AG04449 (cell line): ENCODE data around the gene CPLX1.

ENCODE experiments used
- CTCF ChIA-PET: fragments of 350-600 bp; formaldehyde crosslinking; extraction: SDS; loops from one replicate; lab custom pipeline; 2021; ENCODE audit warnings: antibody characterized with exemption; lab: Yijun Ruan, JAX
- POLR2A ChIA-PET: fragments of 400-600, 350-600 bp; formaldehyde crosslinking; extraction: SDS; loops from one replicate; lab custom pipeline; 2020; ENCODE audit warnings: antibody characterized with exemption, inconsistent platforms; lab: Yijun Ruan, JAX
- DNase-seq: peaks from one replicate; pipeline ENCODE4 v3.0.0-alpha.2; 2010; ENCODE audit warnings: low read depth, low spot score
- H3K4me3 ChIP-seq: 2 replicates; pipeline ENCODE4 v1.5.1; 2011; ENCODE audit warnings: low read depth, mild to moderate bottlenecking, control low read depth, low read length
- CTCF ChIP-seq: IDR thresholded peaks from one replicate; pipeline ENCODE4 v1.5.1; 2011; ENCODE audit warnings: mild to moderate bottlenecking, moderate library complexity, low read length, control low read depth, inconsistent platforms; ENCODE audit not compliant: insufficient read depth; ENCODE audit errors: missing control alignments

The CPLX1 gene

GRCh38 chr4:828641-829271 is 2.8 kb upstream of the CPLX1 start:
- H3K4me3 ChIP-seq = no peak overlapping the region
- TF ChIP-seq CTCF = no peak
- ChIA-PET POLR2A (no interaction called here), CTCF (no interaction called here)
- DNase-seq = no peak

GRCh38 chr4:827209-828081 is 1.5 kb upstream of the CPLX1 start:
- no peak for TF ChIP-seq CTCF
- H3K4me3 ChIP-seq = no peak overlapping the region
- no peak for DNase-seq
- ChIA-PET POLR2A (no interaction called here), CTCF (no interaction called here)

- no peak for TF ChIP-seq CTCF
- DNase-seq = no peak
- POLR2A ChIA-PET = no interaction called here
- no peak overlapping the region for H3K4me3 ChIP-seq
- CTCF ChIA-PET = no interaction called here
Observed at GRCh38 chr4:826508-827208, 729 bp upstream of the CPLX1 start.

GRCh38 chr4:825063-825970 is 612 bp downstream of the CPLX1 start:
- no peak overlapping the region for H3K4me3 ChIP-seq
- POLR2A ChIA-PET = no interaction called here
- no peak for DNase-seq
- TF ChIP-seq CTCF = no peak
- CTCF ChIA-PET = no interaction called here

GRCh38 chr4:824461-825062 is 1.4 kb downstream of the CPLX1 start:
- ChIA-PET CTCF (no interaction called here), POLR2A (no interaction called here)
- H3K4me3 ChIP-seq = no peak overlapping the region
- no peak for DNase-seq
- no peak for TF ChIP-seq CTCF
